Endothelial cell (in vitro differentiated cells): ENCODE data around the gene SBF2. TPM values are rescaled to one million over a fixed set of nuclear protein-coding genes. Genes with fewer than 3 reads are reported as not detected.

Experiments
- DNase-seq: peaks from one replicate; pipeline ENCODE4 v3.0.0; 2021; ENCODE audit warnings: low spot score
- H3K27ac Mint-ChIP-seq: one replicate; pipeline ENCODE4 v1.8.0; 2021; ENCODE audit warnings: mixed read lengths, inconsistent platforms; ENCODE audit not compliant: unreplicated experiment
- H3K27me3 Mint-ChIP-seq: one replicate; pipeline ENCODE4 v1.8.0; 2021; ENCODE audit warnings: mild to moderate bottlenecking, moderate library complexity, mixed read lengths, inconsistent platforms; ENCODE audit not compliant: unreplicated experiment
- H3K36me3 Mint-ChIP-seq: one replicate; pipeline ENCODE4 v1.8.0; 2021; ENCODE audit warnings: mild to moderate bottlenecking, low read depth, mixed read lengths, inconsistent platforms; ENCODE audit not compliant: unreplicated experiment
- H3K4me1 Mint-ChIP-seq: one replicate; pipeline ENCODE4 v1.8.0; 2021; ENCODE audit warnings: mild to moderate bottlenecking, mixed read lengths, inconsistent platforms; ENCODE audit not compliant: unreplicated experiment
- H3K4me3 Mint-ChIP-seq: one replicate; pipeline ENCODE4 v1.8.0; 2021; ENCODE audit warnings: mild to moderate bottlenecking, mixed read lengths, inconsistent platforms; ENCODE audit not compliant: unreplicated experiment
- H3K9me3 Mint-ChIP-seq: one replicate; pipeline ENCODE4 v1.8.0; 2021; ENCODE audit warnings: mixed read lengths, inconsistent platforms; ENCODE audit not compliant: unreplicated experiment
- total RNA-seq: library from RNA; stranded (reverse); fragmentation: NEBNext Ultra II Directional; extraction: Animal tissue kit (Norgen Biotek cat#: 25700); gene quantifications from one replicate; pipeline ENCODE4 v1.2.1, GENCODE V29; 2021; ENCODE audit not compliant: unreplicated experiment
- TF ChIP-seq, protein P1 (sequence below): fragments of 200-600 bp; sonication (generic); IDR thresholded peaks from one replicate; pipeline ENCODE4 v1.5.0; 2021; ENCODE audit warnings: antibody characterized with exemption; ENCODE audit not compliant: unreplicated experiment

The SBF2 gene
- total RNA-seq, 1 donor from 2014 or later, result 40.8 TPM

DNA sequence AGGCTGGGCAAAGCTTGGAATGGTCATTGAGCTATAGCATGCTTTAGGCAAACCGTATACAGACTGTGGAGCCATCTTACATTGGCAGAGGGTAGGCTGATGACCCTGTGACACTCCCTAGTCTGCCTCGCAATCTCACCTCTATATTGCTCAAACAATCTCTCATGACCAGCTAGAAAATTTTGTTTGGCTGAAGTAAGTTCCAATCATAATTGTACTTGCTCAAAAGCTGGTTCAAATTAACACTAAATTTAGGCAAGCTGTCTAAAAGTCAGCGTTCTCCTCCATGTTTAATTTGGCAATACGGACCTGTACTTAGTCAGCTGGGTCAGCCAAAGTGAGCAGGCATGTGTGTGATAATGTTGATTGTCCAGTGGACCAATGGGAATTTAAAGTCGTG, 497.2 kb downstream of the SBF2 start:
- Mint-ChIP-seq H3K4me1 (no peaks in the 10 kb centered on the region), H3K36me3 (peaks cover 6% of the 10 kb centered on the region), H3K27me3 (no peaks in the 10 kb centered on the region), H3K9me3 (no peaks in the 10 kb centered on the region), H3K27ac (no peak overlapping the region), H3K4me3 (no peak overlapping the region)
- DNase-seq, result no peak
- TF ChIP-seq, protein P1, sequence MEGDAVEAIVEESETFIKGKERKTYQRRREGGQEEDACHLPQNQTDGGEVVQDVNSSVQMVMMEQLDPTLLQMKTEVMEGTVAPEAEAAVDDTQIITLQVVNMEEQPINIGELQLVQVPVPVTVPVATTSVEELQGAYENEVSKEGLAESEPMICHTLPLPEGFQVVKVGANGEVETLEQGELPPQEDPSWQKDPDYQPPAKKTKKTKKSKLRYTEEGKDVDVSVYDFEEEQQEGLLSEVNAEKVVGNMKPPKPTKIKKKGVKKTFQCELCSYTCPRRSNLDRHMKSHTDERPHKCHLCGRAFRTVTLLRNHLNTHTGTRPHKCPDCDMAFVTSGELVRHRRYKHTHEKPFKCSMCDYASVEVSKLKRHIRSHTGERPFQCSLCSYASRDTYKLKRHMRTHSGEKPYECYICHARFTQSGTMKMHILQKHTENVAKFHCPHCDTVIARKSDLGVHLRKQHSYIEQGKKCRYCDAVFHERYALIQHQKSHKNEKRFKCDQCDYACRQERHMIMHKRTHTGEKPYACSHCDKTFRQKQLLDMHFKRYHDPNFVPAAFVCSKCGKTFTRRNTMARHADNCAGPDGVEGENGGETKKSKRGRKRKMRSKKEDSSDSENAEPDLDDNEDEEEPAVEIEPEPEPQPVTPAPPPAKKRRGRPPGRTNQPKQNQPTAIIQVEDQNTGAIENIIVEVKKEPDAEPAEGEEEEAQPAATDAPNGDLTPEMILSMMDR, result no peak

DNA sequence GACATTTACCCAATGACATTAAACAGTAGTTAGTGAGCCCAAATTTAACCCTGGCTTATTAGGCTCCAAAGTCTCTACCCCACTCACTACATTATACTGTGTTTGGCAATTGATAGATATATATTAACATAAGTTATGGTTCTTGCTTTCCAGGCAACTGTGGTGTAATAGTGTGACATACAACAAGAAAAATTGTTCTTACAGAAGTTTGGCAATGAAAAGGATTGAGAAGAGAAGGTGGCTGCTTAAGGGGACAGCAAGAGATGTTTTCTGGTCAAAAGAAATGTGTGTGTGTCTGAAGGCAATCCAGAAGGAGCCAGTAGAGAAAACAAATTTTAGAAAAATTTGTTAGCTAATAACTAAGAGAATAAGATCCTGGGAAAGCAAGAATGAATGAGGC, 497.8 kb downstream of the SBF2 start:
- no peaks in the 10 kb centered on the region for H3K9me3 Mint-ChIP-seq
- H3K4me3 Mint-ChIP-seq, result no peak overlapping the region
- DNase-seq, result no peak
- peaks cover 6% of the 10 kb centered on the region for H3K36me3 Mint-ChIP-seq
- no peaks in the 10 kb centered on the region for H3K27me3 Mint-ChIP-seq
- H3K4me1 Mint-ChIP-seq, result no peaks in the 10 kb centered on the region
- TF ChIP-seq, protein P1, result no peak
- H3K27ac Mint-ChIP-seq, result no peak overlapping the region

DNA sequence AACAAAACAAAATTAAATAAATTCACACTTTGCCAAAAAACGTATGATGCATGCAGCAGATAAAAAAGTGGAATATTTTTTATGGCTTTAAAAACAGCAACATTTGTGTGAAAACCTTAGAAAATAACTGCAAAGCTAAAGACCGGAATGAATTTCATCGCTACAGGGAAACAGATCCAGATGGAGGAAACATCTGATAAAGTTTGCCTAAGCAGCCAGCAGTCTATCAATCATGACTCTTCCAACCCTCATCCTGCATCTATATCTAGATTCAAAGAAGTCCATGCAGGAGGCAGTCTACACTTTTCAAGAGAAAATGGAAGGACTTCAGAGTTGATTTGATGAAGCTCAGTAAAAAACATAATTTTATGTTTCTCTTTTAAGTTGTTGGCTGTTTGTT, 503.3 kb downstream of the SBF2 start:
- Mint-ChIP-seq H3K4me1 (no peaks in the 10 kb centered on the region), H3K27me3 (no peaks in the 10 kb centered on the region), H3K4me3 (no peak overlapping the region), H3K9me3 (no peaks in the 10 kb centered on the region), H3K27ac (no peak overlapping the region), H3K36me3 (peaks cover 9% of the 10 kb centered on the region)
- TF ChIP-seq, protein P1, result no peak
- no peak for DNase-seq

DNA sequence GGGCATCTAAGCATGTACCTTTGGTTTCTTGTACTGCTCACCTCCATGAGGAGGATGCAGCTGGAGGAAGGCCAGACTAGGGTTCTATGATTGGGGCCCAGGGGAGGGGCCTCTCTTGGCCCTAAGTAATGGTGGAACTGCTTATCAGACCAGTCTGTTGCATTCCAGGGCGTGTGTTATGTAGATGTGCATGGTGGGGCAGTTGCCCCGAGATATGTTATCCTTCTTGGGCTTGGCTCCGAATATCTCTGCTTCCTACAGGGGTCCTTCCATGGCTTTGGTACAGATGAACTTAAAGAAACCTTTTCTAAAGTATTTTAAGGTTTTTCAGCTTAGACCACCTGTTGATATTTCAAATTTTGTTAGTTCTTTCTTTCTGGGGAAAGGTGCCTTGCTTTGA, 504.1 kb downstream of the SBF2 start:
- TF ChIP-seq, protein P1, result no peak
- Mint-ChIP-seq H3K27me3 (no peaks in the 10 kb centered on the region), H3K9me3 (no peaks in the 10 kb centered on the region), H3K4me1 (no peaks in the 10 kb centered on the region), H3K27ac (no peak overlapping the region), H3K4me3 (no peak overlapping the region), H3K36me3 (peaks cover 12% of the 10 kb centered on the region)
- DNase-seq, result no peak

DNA sequence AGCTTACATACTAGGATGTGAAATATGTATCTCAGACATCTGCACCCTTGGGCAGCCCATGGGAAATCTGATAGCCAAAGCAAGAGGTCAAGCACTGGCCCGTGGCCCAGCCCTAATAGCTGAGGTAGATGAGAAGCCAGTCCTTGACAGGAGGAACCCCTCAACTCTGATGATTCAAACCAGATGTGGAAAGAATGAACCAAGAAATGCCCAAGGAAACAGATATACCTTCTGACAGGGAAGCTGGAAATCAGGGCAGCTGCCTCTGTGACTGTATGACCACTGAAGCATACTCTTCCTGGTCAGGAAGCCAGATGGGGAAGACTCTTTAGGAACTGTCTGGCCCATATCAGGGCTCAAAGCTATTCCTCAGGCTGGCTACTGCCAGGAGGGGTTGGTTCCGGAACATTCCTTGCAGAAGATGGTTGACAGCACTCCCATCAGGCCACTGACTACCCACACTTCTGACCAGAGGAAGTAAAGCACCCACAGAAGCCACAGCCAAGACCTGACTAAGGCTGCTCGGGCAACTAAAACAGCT, 506.0 kb downstream of the SBF2 start:
- Mint-ChIP-seq H3K27me3 (no peaks in the 10 kb centered on the region), H3K9me3 (no peaks in the 10 kb centered on the region), H3K27ac (no peak overlapping the region), H3K4me3 (no peak overlapping the region), H3K36me3 (peaks cover 12% of the 10 kb centered on the region), H3K4me1 (no peaks in the 10 kb centered on the region)
- TF ChIP-seq, protein P1, result no peak
- no peak for DNase-seq
